Measurements from ENCODE around the gene WDPCP.
"Not testable (repeated sequence)": the region's sequence is repeated elsewhere in the genome, so short reads cannot be mapped to it uniquely, and the experiment has no call there.

The WDPCP gene

GRCh38 chr2:63571291-63571690, 17.0 kb downstream of the WDPCP start:
- Histone ChIP-seq H3K36me3 (ENCODE audit: control insufficient read depth, insufficient read depth, low read length) (no peaks in the 10 kb centered on the region), H3K9ac (ENCODE audit: low read length) (no peak overlapping the region), H3K9me3 (ENCODE audit: control insufficient read depth, insufficient read depth, low read depth, low read length) (peaks cover 39% of the 10 kb centered on the region), H3K4me3 (ENCODE audit: low read depth, low read length) (no peak overlapping the region), H3K4me1 (ENCODE audit: control insufficient read depth, insufficient read depth, low read length) (no peaks in the 10 kb centered on the region), H3K27ac (ENCODE audit: low read depth, low read length) (no peak overlapping the region), H3K27me3 (ENCODE audit: control insufficient read depth, insufficient read depth, low read length) (no peaks in the 10 kb centered on the region)

GRCh38 chr2:63569740-63570139, 18.5 kb downstream of the WDPCP start:
- H3K27ac ChIP-seq (ENCODE audit: low read depth, low read length), result no peak overlapping the region
- H3K4me3 ChIP-seq (ENCODE audit: low read depth, low read length), result no peak overlapping the region
- H3K27me3 ChIP-seq (ENCODE audit: control insufficient read depth, insufficient read depth, low read length), result no peaks in the 10 kb centered on the region
- H3K9me3 ChIP-seq (ENCODE audit: control insufficient read depth, insufficient read depth, low read depth, low read length), result peaks cover 39% of the 10 kb centered on the region
- H3K9ac ChIP-seq (ENCODE audit: low read length), result no peak overlapping the region
- no peaks in the 10 kb centered on the region for H3K4me1 ChIP-seq (ENCODE audit: control insufficient read depth, insufficient read depth, low read length)
- no peaks in the 10 kb centered on the region for H3K36me3 ChIP-seq (ENCODE audit: control insufficient read depth, insufficient read depth, low read length)

GRCh38 chr2:63562751-63563150, 25.5 kb downstream of the WDPCP start:
- Histone ChIP-seq H3K9me3 (ENCODE audit: control insufficient read depth, insufficient read depth, low read depth, low read length) (peaks cover 20% of the 10 kb centered on the region), H3K27me3 (ENCODE audit: control insufficient read depth, insufficient read depth, low read length) (no peaks in the 10 kb centered on the region), H3K4me1 (ENCODE audit: control insufficient read depth, insufficient read depth, low read length) (no peaks in the 10 kb centered on the region), H3K4me3 (ENCODE audit: low read depth, low read length) (no peak overlapping the region), H3K9ac (ENCODE audit: low read length) (no peak overlapping the region), H3K27ac (ENCODE audit: low read depth, low read length) (no peak overlapping the region), H3K36me3 (ENCODE audit: control insufficient read depth, insufficient read depth, low read length) (no peaks in the 10 kb centered on the region)

- not testable (repeated sequence) for H3K27ac ChIP-seq (ENCODE audit: low read depth, low read length); H3K36me3 ChIP-seq (ENCODE audit: control insufficient read depth, insufficient read depth, low read length); H3K27me3 ChIP-seq (ENCODE audit: control insufficient read depth, insufficient read depth, low read length); H3K9me3 ChIP-seq (ENCODE audit: control insufficient read depth, insufficient read depth, low read depth, low read length); H3K9ac ChIP-seq (ENCODE audit: low read length); H3K4me1 ChIP-seq (ENCODE audit: control insufficient read depth, insufficient read depth, low read length); H3K4me3 ChIP-seq (ENCODE audit: low read depth, low read length)
Measured at GRCh38 chr2:63558922-63559321, 29.4 kb downstream of the WDPCP start.

GRCh38 chr2:63557819-63558218, 30.5 kb downstream of the WDPCP start:
- H3K9me3 ChIP-seq (ENCODE audit: control insufficient read depth, insufficient read depth, low read depth, low read length); H3K4me3 ChIP-seq (ENCODE audit: low read depth, low read length); H3K9ac ChIP-seq (ENCODE audit: low read length); H3K27me3 ChIP-seq (ENCODE audit: control insufficient read depth, insufficient read depth, low read length); H3K36me3 ChIP-seq (ENCODE audit: control insufficient read depth, insufficient read depth, low read length); H3K4me1 ChIP-seq (ENCODE audit: control insufficient read depth, insufficient read depth, low read length); H3K27ac ChIP-seq (ENCODE audit: low read depth, low read length): not testable (repeated sequence)

- H3K27ac ChIP-seq (ENCODE audit: low read depth, low read length), result no peak overlapping the region
- H3K4me1 ChIP-seq (ENCODE audit: control insufficient read depth, insufficient read depth, low read length), result no peaks in the 10 kb centered on the region; the same call in 1 of the 2 replicates
- H3K9ac ChIP-seq (ENCODE audit: low read length), result no peak overlapping the region
- H3K36me3 ChIP-seq (ENCODE audit: control insufficient read depth, insufficient read depth, low read length), result no peaks in the 10 kb centered on the region
- no peaks in the 10 kb centered on the region for H3K27me3 ChIP-seq (ENCODE audit: control insufficient read depth, insufficient read depth, low read length)
- H3K4me3 ChIP-seq (ENCODE audit: low read depth, low read length), result no peak overlapping the region
- H3K9me3 ChIP-seq (ENCODE audit: control insufficient read depth, insufficient read depth, low read depth, low read length), result peaks cover 5% of the 10 kb centered on the region; the same call in 1 of the 2 replicates
Measured at GRCh38 chr2:63555931-63556330, 32.3 kb downstream of the WDPCP start.

- Histone ChIP-seq H3K4me1 (ENCODE audit: control insufficient read depth, insufficient read depth, low read length) (no peaks in the 10 kb centered on the region; the same call in 1 of the 2 replicates), H3K27me3 (ENCODE audit: control insufficient read depth, insufficient read depth, low read length) (no peaks in the 10 kb centered on the region), H3K4me3 (ENCODE audit: low read depth, low read length) (no peak overlapping the region), H3K9me3 (ENCODE audit: control insufficient read depth, insufficient read depth, low read depth, low read length) (peaks cover 5% of the 10 kb centered on the region; the same call in 1 of the 2 replicates), H3K27ac (ENCODE audit: low read depth, low read length) (no peak overlapping the region), H3K36me3 (ENCODE audit: control insufficient read depth, insufficient read depth, low read length) (no peaks in the 10 kb centered on the region), H3K9ac (ENCODE audit: low read length) (no peak overlapping the region)
Measured at GRCh38 chr2:63555299-63555698, 33.0 kb downstream of the WDPCP start.

GRCh38 chr2:63553049-63553448, 35.2 kb downstream of the WDPCP start:
- Histone ChIP-seq H3K27me3 (ENCODE audit: control insufficient read depth, insufficient read depth, low read length) (no peaks in the 10 kb centered on the region), H3K36me3 (ENCODE audit: control insufficient read depth, insufficient read depth, low read length) (no peaks in the 10 kb centered on the region), H3K4me1 (ENCODE audit: control insufficient read depth, insufficient read depth, low read length) (no peaks in the 10 kb centered on the region; the same call in 1 of the 2 replicates), H3K9me3 (ENCODE audit: control insufficient read depth, insufficient read depth, low read depth, low read length) (peaks cover 5% of the 10 kb centered on the region; the same call in 1 of the 2 replicates), H3K9ac (ENCODE audit: low read length) (no peak overlapping the region), H3K4me3 (ENCODE audit: low read depth, low read length) (no peak overlapping the region), H3K27ac (ENCODE audit: low read depth, low read length) (no peak overlapping the region)

- Histone ChIP-seq H3K36me3 (ENCODE audit: control insufficient read depth, insufficient read depth, low read length) (no peaks in the 10 kb centered on the region), H3K4me1 (ENCODE audit: control insufficient read depth, insufficient read depth, low read length) (no peaks in the 10 kb centered on the region), H3K27me3 (ENCODE audit: control insufficient read depth, insufficient read depth, low read length) (no peaks in the 10 kb centered on the region), H3K9ac (ENCODE audit: low read length) (no peak overlapping the region), H3K27ac (ENCODE audit: low read depth, low read length) (no peak overlapping the region), H3K9me3 (ENCODE audit: control insufficient read depth, insufficient read depth, low read depth, low read length) (no peaks in the 10 kb centered on the region), H3K4me3 (ENCODE audit: low read depth, low read length) (no peak overlapping the region)
Measured at GRCh38 chr2:63545023-63545422, 43.3 kb downstream of the WDPCP start.

- Histone ChIP-seq H3K4me1 (ENCODE audit: control insufficient read depth, insufficient read depth, low read length) (no peaks in the 10 kb centered on the region), H3K27ac (ENCODE audit: low read depth, low read length) (no peak overlapping the region), H3K9ac (ENCODE audit: low read length) (no peak overlapping the region), H3K36me3 (ENCODE audit: control insufficient read depth, insufficient read depth, low read length) (no peaks in the 10 kb centered on the region), H3K9me3 (ENCODE audit: control insufficient read depth, insufficient read depth, low read depth, low read length) (no peaks in the 10 kb centered on the region), H3K4me3 (ENCODE audit: low read depth, low read length) (no peak overlapping the region), H3K27me3 (ENCODE audit: control insufficient read depth, insufficient read depth, low read length) (no peaks in the 10 kb centered on the region)
Measured at GRCh38 chr2:63544017-63544627, 44.2 kb downstream of the WDPCP start.

GRCh38 chr2:63539416-63540162, 48.7 kb downstream of the WDPCP start:
- Histone ChIP-seq H3K36me3 (ENCODE audit: control insufficient read depth, insufficient read depth, low read length) (no peaks in the 10 kb centered on the region), H3K27ac (ENCODE audit: low read depth, low read length) (no peak overlapping the region), H3K4me1 (ENCODE audit: control insufficient read depth, insufficient read depth, low read length) (no peaks in the 10 kb centered on the region), H3K4me3 (ENCODE audit: low read depth, low read length) (no peak overlapping the region), H3K27me3 (ENCODE audit: control insufficient read depth, insufficient read depth, low read length) (no peaks in the 10 kb centered on the region), H3K9me3 (ENCODE audit: control insufficient read depth, insufficient read depth, low read depth, low read length) (no peaks in the 10 kb centered on the region; the same call in 1 of the 2 replicates), H3K9ac (ENCODE audit: low read length) (no peak overlapping the region)

Data from HUES6 (cell line).